GM10248 (cell line): ENCODE data around the gene DDX1.

Experiments used
- CTCF ChIA-PET: fragments of 300-600 bp; sonication (Branson Sonifier 250); formaldehyde crosslinking; extraction: SDS; loops from one replicate; lab custom pipeline; 2021; ENCODE audit warnings: antibody characterized with exemption; lab: Yijun Ruan, JAX
- POLR2A ChIA-PET: fragments of 350-650 bp; sonication (Branson Sonifier 250); formaldehyde crosslinking; extraction: SDS; loops from one replicate; lab custom pipeline; 2020; ENCODE audit warnings: antibody characterized with exemption; lab: Yijun Ruan, JAX
- DNase-seq: peaks from one replicate; pipeline ENCODE4 v3.0.0; 2012; ENCODE audit errors: extremely low spot score
- TF ChIP-seq, protein P1 (sequence below): IDR thresholded peaks from 2 replicates; pipeline ENCODE4 v1.5.1; 2012; ENCODE audit warnings: mild to moderate bottlenecking, low read depth; ENCODE audit errors: extremely low read depth, missing control alignments, control extremely low read depth

Gene DDX1

DNA sequence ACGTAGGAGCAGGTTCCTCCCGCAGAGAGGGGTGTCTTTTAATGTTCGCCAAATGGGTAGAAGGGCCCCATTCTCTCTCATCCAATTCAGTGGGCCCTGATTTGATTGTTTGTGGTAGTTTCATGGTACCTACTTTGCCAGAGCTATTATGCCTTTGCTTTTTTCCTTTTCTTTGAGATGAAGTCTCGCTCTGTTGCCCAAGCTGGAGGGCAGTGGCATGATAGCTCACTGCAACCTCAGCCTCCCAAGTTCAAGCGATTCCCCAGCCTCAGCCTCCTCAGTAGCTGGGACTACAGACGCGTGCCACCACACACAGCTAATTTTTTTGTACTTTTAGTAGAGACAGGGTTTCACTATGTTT lies 59.7 kb downstream of the DDX1 start:
- CTCF ChIA-PET, result interaction anchor here (1.3 kb wide), 1 partner anchor 98 kb away, joined by 3 read pairs; no protein-coding TSS in a partner anchor
- TF ChIP-seq, protein P1, sequence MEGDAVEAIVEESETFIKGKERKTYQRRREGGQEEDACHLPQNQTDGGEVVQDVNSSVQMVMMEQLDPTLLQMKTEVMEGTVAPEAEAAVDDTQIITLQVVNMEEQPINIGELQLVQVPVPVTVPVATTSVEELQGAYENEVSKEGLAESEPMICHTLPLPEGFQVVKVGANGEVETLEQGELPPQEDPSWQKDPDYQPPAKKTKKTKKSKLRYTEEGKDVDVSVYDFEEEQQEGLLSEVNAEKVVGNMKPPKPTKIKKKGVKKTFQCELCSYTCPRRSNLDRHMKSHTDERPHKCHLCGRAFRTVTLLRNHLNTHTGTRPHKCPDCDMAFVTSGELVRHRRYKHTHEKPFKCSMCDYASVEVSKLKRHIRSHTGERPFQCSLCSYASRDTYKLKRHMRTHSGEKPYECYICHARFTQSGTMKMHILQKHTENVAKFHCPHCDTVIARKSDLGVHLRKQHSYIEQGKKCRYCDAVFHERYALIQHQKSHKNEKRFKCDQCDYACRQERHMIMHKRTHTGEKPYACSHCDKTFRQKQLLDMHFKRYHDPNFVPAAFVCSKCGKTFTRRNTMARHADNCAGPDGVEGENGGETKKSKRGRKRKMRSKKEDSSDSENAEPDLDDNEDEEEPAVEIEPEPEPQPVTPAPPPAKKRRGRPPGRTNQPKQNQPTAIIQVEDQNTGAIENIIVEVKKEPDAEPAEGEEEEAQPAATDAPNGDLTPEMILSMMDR, result no peak
- POLR2A ChIA-PET, result no interaction called here
- DNase-seq, result no peak

DNA sequence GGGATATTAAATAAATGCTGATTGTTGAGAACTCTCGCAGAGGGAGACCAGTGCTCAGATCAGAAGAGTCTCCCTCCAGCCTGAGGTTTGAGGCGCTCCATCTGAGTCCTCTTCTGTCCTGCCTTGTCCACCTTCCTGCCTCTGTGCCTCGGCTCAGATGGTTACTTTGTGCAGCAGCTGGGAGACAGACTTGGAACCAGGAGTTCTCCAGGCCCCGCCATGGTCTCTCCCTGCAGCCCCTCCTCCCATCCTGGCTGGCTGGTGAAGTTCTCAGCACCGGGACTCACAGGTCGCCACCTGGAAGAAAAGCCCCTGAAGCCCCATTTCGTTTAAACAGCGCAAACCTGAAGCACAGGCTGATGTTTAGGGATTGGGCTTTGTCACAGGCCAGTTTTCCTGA lies 60.6 kb downstream of the DDX1 start:
- DNase-seq, result no peak
- TF ChIP-seq, protein P1, result no peak
- ChIA-PET CTCF (no interaction called here), POLR2A (no interaction called here)

DNA sequence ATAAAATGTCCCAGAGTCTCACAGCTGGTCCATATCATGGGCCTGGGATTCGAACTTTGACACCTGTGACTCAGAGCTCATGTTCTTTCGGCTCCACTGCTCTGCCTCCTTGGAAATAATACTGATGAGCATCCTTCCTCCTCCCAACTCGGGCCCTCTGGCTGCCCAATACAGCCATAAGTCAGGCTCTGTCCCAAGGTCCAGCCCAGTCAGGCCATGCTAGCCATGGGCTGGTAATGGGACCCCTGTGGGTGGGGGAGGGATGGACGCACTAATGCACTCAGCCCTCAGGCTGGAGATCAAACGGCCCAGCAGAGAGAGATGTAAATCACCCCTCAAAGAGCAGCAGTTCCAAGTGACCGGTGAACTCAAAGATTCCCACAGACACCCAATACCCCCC lies 61.1 kb downstream of the DDX1 start:
- TF ChIP-seq, protein P1, result no peak
- POLR2A ChIA-PET, result no interaction called here
- CTCF ChIA-PET, result no interaction called here
- DNase-seq, result no peak

DNA sequence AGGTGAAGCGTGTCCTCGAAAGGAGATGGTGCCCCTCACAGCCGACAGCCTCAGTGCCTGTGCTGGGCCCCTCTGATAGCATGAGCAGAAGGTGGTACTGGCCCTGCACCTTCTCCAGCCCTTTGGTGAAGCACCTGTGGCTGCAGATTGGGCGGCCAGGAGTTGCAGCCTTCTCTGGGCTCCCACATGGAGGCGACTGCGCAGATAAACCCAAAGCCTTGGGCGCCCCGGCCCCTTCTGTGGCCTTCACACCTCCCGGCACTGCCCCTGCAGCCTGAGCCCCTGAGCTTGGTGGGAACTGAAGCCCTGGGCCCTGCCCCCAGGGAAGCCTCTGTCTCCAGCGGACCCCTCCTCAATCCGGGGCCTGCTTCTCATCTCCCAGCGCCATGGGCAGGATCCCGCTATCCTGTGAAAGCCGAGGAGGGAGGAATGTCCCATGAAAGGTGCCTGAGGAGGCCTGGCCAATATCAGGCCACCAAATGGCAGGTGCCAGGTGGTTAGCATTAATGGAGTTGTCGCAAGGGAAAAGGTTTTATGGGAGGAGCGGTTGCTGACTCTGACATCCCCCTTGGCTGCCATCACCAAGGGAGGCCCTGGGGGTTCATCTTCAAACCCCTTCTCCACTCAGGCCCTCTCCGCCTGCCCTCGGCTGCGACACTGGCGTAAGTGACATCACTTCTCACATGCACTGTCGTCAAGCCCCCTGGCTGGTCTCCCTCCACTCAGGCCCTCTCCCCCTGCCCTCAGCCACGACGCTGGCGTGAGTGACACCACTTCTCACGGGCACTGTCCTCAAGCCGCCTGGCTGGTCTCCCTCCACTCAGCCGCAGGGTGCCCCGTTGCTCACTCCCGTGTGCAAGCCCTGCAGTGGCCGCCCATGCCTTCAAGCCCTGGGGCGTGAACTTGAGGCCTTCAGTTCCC lies 62.4 kb downstream of the DDX1 start:
- CTCF ChIA-PET, result interaction anchor here (0.8 kb wide), 1 partner anchor 955 kb away, joined by 3 read pairs; no protein-coding TSS in a partner anchor

DNA sequence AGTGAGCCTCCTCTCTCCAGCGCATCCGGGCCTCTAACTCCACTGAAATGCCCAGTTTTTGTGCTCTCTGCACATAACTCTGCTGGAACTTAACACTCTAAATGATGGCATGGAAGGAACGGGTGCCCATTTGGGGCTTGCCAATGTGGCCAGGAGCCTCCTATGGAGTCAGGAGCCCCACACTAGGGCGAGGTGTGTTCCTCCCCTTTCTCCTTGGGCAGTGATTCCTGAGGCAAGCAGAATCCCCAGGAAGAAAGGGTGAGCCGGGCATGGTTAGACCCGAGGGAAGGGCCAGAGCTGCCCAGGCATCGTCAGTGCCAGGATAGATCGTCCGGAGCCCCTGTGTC lies 63.0 kb downstream of the DDX1 start:
- CTCF ChIA-PET, result interaction anchor here (0.8 kb wide), 1 partner anchor 954 kb away, joined by 3 read pairs; no protein-coding TSS in a partner anchor
- TF ChIP-seq, protein P1, result no peak
- POLR2A ChIA-PET, result no interaction called here
- no peak for DNase-seq

More for the DNA sequence above, 62.4 kb downstream of the DDX1 start:
- no peak for DNase-seq
- TF ChIP-seq, protein P1, result no peak
- POLR2A ChIA-PET, result no interaction called here

DNA sequence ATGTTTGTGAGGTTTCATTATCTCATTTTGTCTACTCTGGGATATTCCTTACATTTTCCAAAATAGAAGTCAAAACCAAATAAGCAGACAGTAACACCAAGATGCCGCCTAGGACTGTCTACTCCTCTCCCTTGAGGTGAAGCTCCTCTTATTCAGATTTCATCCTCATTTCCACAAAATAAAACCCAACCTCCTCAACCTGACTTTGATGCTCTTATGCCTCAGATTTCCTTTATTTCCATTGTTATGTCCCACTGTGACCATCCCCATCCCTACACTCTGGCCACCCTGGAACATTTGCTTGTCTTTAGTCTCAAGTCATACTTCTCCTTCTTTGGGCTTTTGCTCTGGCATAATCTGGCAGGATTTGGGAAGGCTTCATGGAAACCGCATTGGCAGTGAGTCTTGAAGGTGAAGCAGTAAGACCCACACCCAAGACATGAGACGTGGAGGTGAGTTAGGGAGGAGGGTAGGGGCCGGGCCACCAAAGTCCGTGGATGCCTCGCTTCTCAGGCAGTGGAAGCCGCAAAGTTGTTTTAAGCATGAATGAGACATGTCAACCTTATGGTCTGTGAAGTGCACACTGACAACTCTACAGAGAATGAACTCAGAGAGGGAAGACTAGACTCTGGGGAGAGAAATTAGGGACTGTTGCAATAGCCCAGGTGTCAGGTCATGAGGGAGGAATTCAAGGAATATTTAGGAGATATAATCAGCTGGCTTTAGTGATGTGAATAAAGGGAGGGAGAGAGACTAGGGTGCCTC lies 63.6 kb downstream of the DDX1 start:
- ChIA-PET CTCF (interaction anchor here (0.8 kb wide), 1 partner anchor 953 kb away, joined by 3 read pairs; no protein-coding TSS in a partner anchor), POLR2A (no interaction called here)

More for the DNA sequence above, 63.6 kb downstream of the DDX1 start:
- TF ChIP-seq, protein P1, result no peak
- DNase-seq, result no peak
